Hematopoietic multipotent progenitor cell treated with erythropoietin and hydrocortisone succinate and interleukin-3 and kit ligand, for 8 days (in vitro differentiated cells): Measurements from ENCODE around the gene FN3KRP.

Experiments
- DNase-seq: peaks from one replicate; pipeline ENCODE4 v3.0.0-alpha.2; 2015

FN3KRP gene

GRCh38 chr17:82687871-82688270 is 28.6 kb upstream of the FN3KRP start:
- DNase-seq, result no peak

- DNase-seq, result no peak
These were observed 27.4 kb upstream of the FN3KRP start for GRCh38 chr17:82689077-82689476.

DNA sequence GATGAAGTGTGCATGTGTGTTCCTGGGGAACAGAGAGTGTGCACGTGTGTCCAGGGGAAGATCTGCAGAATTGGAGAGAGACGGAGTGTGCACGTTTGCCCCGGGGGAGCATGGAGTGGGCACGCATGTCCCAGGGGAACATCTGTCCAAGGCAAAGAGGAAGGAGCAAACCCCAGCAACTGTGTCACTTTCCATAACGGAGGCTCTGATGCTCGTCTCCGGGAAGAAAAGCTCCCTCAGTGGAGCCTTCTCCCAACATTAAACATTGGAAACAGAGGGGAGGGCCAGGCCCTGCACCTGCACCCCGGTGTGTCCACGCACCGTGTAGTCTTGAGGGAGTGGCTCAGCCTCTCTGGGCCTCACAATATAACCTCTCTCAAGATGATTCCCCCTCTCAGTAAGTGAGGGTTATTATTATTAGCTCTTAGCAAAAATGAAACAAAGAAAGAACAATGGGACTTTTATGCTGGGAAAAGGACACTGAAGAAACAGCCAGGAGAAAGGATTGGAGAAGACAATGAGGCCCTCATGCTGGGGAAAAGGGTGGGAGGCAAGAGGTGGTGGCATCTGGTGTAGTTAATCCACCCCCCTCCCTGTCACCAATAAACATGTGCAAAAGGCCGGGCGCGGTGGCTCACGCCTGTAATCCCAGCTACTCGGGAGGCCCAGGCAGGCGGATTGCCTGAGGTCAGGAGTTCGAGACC is 25.6 kb upstream of the FN3KRP start:
- DNase-seq, result no peak

GRCh38 chr17:82691714-82692113 is 24.8 kb upstream of the FN3KRP start:
- DNase-seq, result no peak

DNA sequence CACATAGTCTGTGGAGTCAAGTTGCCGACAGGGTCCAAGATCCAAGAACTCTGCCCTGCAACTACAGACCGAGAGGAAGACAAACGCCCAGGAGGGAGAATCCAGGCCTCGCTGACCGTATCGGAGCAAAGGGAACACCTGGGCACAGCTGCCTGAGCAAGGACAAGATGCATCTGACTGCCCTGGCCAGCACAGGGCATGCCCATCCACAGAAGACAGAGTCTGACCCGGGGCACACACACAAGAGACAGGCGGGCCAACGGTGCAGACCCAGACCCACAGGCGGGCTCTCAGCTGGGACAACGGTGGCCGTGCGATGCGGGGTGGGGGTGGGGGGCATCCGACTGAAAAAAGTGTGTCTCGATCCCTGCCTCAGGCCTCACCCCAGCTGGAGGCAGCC is 24.2 kb upstream of the FN3KRP start:
- DNase-seq, result no peak

DNA sequence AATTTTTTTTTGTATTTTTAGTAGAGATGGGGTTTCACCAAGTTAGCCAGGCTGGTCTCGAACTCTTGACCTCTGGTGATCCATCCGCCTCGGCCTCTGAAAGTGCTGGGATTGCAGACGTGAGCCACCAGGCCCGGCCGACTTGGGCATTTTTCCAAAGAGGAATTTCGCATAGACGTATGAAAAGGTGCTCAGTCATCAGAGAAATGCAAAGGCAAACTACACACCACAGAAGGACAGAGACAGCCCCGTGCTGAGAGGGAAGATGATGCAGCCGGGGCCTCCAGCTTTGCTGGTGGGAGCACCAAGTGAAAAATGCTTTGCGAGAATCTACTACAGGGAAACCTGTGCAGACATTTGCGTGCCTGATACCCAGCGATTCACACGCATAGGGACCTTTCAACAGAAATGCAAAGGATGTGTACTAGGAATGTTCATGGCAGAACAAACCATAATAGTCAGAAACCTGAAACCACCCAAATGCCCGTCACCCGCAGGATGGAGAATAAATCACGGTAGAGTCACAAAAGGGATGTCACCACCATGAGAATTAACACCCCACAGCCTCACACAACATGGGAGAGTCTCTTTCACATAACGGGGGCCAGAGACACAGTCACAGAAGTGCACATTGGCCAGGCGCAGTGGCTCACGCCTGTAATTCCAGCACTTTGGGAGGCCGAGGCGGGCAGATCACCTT is 23.2 kb upstream of the FN3KRP start:
- DNase-seq, result no peak

DNA sequence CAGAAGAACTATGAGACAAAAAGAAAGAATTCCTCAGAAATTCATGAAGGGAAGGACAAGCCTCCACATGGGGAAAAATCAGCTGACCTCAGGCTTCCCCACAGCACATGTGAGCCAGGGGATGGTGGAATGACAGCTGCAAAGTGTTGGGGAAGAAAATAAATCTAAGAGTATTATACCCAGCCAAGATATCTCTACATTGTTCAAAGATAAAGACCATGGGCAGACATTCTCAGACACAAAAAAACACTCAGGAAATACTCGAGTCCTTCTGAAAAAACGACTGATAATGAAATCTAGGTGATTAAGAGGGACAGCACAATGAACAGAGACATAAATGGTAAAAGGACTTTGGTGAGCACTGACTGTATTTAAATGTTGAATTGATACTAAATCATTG is 21.9 kb upstream of the FN3KRP start:
- no peak for DNase-seq

DNA sequence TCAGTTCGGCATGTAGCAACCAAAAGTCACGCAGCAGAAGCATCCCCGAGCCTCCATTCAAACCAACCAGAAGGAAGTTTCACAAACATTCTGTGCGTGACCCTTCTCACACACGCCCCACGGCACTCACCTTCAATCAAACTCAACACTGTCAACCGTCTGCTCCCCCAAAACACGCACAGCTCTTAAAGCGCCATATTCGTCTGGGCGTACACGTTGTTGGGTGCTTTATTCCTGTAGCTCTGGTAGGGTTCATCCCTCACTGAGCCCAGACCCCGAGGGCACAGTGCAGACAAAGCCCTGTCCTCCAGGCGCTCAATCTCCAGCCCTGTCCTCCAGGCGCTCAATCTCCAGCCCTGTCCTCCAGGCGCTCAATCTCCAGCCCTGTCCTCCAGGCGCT is 20.2 kb upstream of the FN3KRP start:
- no peak for DNase-seq

DNA sequence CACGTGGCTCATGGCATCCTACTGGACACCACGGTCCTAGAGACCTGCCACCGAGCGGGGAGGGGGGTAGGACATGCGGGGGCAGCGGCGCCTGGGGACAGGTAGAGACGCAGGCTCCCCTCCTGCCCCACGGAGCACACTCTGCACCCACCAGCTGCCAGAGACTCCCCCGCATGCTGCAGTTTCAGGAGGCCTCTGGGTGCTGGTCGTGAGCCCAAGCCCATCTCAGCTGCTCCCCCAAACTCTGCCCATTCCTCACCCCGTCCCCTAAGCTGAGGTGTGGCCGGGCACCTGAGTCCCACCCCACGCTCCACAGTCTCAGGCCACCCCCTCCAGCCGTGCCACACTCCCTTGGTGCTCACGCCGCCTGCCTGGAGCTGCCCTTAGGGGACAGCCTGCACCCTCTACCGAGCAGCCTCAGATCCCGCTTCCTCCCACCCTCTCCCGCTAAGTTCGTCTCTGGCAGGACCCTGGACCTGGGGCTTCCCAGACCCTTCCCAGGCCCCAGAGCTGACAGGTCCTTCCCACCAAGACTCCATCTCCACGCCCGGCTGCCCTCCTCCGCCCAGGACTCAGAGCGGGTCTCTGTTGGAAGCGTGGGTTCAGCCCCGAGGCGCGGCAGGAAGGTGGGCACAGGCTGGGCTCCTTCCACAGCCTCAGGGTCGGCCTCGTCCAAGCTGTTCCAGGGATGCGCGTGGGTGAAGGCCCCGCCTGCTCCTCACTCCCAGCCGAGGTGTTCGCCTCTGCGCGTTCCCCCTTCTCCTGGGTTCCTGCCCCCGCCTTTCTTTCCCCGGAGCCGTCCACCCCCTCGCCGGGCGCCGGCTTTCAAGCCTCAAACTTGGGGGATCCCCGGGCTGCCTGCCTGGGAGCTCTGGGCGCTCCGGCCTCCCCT is 19.3 kb upstream of the FN3KRP start:
- DNase-seq, result no peak

- DNase-seq, result no peak
These were observed 18.8 kb upstream of the FN3KRP start for GRCh38 chr17:82697808-82698064.

DNA sequence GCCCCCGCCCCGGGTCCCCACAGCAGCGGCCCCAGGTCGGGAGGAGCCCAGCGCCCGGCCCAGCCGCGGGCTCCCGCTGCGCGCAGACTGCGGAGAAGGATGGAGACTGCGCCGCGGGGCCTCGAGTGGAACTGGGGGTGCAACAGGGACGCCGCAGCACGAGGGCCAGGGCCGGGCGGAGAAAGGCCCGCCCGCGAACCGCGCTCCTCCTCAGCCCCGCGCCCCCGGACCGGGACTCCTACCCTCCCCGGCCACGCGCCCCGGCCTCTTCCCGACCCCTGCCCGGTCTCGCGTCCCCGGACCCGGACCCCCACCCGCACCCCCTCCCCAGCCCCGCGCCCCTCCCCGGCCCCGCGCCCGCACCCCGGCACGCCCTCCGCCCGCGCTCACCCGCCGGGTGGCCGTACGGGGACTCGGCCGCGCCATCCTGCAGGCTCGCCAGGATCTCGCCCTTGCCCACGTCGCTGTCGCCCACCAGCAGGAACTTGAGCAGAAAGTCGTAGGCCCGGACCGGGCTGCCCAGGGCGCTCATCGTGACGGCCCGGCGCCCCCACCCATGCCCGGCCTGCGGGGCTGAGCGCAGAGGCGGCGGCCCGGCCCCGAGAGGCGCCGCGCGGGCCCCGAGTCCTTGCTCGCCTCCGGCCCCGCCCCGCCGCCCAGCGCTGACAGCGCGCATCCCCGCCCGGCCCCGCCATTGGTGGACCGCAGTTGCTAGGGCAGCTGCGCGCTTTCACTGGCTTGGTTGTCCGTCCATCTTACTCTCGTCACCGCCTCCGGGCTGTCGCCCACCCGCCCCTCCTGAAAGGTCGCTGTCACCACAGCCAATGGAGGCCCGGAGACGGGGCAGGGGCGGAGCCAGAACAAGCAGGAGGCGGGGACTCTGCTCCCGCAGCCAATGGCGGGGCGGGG is 18.2 kb upstream of the FN3KRP start, which contains the start of gene RAB40B:
RAB40B (minus strand) TSS at position 634 of the 909 bp plus-strand sequence; CDS start at position 532, 102 bp downstream.
- peak; percentile 96 for DNase-seq

GRCh38 chr17:82698974-82699442 is 17.5 kb upstream of the FN3KRP start:
- DNase-seq, result no peak

- DNase-seq, result no peak
These were observed 17.0 kb upstream of the FN3KRP start for GRCh38 chr17:82699551-82699950.

GRCh38 chr17:82702231-82702927 is 14.1 kb upstream of the FN3KRP start:
- DNase-seq, result no peak

DNA sequence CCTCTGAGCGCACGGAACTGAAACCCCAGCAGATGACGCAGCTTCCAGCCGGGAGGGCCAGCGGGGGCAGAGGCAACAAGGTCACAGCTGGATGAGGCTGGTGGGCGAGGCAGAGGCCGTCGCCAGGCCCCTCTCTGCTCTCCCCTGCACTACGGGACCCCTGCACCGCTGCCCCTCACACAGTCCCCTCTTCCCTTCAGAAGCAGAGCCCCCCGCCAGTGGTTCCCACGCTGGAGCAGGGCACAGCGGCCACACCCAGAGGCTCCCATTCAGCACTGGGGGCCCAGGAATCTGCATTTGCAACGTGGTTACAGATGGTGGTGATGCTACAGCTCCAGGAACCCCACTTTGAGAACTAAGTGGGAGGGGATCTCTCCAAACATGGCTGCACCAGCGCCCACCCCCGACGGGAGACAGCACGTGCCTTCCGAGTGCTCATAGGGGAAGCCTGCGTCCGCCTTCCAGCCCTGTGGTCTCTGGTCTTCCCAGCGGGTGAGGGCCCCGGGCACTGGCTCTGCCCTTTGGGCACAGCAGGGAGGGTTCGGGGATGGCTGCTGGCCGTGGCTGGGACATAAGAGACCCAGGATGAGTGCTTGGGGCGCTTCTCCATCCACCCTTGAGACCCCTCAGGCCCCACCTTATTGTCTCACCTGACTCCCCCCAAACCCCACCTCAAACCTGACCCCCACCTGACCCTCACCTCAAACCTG is 13.3 kb upstream of the FN3KRP start:
- DNase-seq, result no peak

GRCh38 chr17:82703935-82704865 is 12.3 kb upstream of the FN3KRP start:
- DNase-seq, result no peak

- DNase-seq, result no peak
These were observed 11.6 kb upstream of the FN3KRP start for GRCh38 chr17:82704886-82705285.

- no peak for DNase-seq
These were observed 10.8 kb upstream of the FN3KRP start for GRCh38 chr17:82705756-82706155.

DNA sequence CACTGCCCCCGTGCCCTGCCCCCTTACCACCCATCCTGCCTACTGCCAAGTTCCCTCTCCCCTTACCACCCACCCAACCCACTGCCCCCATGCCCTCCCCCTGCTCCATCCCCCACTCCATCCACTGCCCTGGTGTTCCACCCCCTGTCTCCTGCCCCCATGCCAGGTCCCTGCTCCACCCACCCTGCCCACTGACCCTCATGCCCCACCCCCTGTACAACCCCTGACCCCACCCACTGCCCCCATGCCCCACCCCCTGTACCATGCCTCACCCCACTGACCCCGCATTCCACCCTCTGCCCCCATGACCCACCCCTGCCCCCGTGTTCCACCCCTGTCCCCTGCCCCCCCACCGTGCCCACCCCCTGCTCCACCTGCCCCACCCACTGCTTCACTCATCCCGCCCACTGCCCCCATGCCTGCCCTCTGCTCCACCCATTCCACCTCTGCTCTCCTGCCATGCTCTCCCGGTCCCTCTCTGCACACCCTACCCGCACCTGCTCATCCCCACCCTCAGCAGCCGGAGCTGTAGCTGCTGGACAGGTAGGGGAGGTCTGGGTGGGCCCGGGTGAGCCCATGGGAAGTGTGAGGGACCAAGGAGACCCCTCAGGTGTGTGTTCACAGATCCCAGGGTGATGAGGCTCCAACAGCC is 7.4 kb upstream of the FN3KRP start:
- no peak for DNase-seq
